GM21529 (cell line): Measurements from ENCODE around the gene ADK.
A peak's percentile ranks its signal among the peaks of the same experiment; 100 is the strongest.
"Not testable (repeated sequence)": the region's sequence is repeated elsewhere in the genome, so short reads cannot be mapped to it uniquely, and the experiment has no call there.

Source experiments
- ATAC-seq: cut with Tn5 transposase; IDR thresholded peaks from one replicate; pipeline ENCODE4 v1.9.1; 2021; ENCODE audit not compliant: unreplicated experiment

The ADK gene

DNA sequence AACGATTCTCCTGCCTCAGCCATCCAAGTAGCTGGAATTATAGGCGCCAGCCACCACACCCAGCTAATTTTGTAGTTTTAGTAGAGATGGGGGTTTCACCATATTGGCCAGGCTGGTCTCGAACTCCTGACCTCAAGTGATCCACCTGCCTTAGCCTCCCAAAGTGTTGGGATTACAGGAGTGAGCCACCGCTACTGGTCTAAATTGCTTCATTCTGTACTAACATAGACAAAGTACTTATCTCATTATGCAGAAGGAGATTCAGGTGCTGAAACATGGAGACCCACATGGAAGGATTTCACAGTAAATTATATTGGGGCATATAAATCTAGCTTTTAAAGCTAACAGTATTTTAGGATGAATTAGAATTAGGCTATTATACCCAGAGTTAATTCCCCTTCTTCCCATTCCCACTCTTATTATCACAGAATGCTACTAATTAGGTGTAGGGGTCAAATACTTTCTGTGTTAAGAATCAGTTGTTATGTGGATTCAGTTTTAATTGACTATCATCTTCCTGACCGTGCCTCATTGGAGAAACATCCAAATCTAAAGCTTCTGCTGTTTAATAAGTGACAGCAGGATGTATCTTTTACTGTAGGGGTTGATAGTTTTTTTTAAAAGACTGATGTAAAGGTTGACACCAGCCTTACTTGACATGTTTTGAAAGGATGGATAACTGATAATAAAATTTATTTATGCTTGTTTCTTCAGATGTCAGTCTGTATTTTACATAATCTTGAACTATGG, 27.2 kb downstream of the ADK start:
- no peak for ATAC-seq

DNA sequence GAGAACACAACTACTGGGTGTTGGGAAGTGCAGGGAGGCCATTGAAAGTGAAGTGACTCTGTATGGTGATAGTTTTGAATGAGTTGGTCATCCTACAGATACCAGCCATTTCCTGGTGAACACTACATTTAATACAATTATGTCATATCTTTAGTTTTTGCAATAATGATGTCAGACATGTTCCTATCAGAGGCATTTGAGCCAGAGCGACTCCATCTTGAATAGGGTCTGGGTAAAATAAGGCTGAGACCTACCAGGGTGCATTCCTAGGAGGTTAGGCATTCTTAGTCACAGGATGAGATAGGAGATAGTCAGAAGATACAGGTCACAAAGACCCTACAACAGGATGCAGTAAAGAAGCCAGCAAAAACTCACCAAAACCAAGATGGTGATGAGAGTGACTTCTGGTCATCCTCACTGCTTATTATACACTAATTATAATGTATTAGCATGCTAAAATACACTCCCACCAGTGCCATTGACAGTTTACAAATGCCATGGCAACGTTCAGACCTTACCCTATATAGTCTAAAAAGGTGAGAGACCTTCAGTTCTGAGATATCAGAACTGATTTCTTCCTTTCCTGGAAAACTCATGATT, 28.2 kb downstream of the ADK start:
- no peak for ATAC-seq

DNA sequence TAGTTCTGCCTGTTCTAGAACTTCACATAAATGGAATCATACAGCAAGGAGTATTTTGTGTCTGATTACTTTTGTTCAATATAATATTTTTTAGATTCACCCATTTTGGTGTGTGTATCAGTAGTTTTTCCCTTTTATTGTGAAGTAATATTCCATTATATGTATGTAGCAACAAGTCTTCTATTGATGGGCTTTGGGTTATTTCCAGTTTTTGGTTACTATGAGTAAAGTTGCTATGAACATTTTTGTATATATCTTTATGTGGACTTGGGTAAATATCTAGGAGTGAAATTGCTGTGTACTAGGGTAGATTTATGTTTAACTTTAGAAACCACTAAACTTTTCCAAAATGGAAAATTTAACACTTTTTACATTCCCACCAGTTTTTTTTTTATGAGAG, 35.7 kb downstream of the ADK start:
- no peak for ATAC-seq

DNA sequence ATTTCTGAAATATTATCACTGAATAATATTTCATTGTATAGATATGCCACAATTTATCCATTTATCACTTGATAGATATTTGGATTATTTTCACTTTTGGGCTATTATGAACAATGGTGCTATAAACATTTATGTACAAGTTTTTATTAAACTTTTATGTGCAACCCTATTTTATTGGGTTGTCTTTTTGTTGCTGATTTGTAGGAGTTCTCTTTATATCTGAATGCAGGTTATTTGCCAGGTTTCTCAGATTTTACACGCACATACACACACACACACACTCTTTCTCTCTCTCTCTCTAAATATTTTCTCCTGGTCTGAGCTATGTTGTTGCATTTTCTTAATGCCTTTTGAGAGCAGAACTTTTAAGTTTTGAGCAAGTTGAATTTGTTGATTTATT, 36.2 kb downstream of the ADK start:
- no peak for ATAC-seq

DNA sequence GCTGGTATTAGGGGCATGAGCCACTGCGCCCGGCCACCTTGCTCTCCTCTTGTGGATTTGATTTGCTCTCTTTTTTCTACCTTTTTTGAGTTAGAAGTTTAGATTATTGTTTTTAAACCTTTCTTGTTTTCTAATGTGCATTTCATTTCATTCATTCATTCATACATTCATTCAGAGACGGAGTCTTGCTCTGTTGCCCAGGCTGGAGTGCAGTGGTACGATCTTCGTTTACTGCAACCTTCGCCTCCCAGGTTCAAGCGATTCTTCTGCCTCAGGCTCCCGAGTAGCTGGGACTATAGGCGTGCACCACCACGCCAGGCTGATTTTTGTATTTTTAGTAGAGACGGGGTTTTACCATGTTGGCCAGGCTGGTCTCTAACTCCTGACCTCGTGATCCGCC, 37.6 kb downstream of the ADK start:
- ATAC-seq: not testable (repeated sequence)

DNA sequence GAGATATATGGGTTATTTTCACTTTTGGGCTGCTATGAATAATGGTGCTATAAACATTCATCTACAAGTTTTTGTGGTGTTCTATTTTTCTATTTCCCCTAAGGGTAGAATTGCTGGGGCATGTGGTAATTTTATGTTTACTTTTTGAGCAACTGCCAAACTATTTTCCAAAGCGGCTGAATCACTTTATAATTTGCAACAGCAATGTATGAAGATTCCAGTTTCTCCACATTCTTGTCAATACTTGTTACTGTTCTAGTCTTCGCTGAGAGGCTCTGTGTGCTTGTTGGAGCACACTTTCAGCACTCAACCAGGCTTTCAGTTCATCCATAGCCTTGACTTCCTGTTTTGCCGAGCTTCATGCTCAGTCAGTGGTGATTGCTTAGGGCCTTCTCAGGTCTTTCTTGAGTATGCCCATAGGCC, 39.0 kb downstream of the ADK start:
- ATAC-seq: peak; percentile 88

DNA sequence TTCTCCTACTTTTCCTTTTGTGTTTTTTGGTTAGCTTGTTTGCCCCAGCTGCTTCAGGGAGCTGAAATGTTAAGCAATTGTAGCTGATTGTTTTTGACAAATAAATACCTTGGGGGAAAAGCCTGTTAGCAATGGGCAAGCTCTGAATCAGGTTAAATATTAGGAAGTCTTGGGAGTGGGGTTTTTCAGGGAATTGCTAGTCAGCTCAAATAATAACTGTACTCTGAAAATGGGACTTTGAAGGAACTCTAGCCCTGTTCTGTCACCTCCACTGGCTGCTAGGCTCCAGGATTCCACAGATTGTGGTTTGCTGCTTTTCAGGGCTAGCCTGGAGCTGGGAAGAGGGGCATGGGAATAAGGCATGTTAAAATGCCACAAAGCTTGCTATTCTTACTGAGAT, 39.5 kb downstream of the ADK start:
- ATAC-seq: no peak

DNA sequence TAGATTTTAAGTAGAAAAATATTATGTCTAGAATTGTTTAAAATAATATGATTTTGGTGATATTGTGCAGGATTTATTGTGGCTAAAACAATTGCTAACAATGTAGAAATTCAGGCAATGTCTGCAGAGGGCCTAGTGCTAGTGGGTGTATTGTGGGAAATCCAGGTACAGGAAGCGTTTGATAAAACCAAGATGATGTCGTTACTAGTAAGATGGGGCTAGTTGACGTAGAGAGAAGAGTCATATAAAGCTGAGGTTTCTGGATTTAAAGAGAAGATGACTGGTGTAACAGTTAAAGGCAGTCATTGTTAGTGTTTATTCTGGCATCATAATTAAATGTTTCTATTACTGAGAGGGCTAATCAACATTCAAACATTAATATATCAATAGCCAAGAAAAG, 43.5 kb downstream of the ADK start:
- ATAC-seq: no peak

DNA sequence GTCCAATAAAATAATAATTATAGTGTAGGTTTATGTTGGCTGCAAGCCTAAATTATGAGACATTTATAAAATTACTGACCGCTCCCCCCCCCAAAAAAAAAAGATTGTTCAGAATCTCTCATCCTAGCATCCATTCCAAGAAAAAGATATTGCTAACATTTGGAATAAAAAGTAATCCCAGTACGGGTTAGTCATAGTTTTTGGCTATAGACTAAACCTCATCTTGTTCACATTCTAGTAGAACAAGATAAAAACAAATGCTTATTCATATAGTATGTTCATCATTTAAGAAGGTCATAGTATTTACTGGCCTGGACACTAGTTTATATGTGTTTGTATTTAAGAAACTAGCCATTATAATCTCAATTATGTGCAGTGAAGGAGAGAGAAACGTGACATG, 44.0 kb downstream of the ADK start:
- ATAC-seq: no peak

DNA sequence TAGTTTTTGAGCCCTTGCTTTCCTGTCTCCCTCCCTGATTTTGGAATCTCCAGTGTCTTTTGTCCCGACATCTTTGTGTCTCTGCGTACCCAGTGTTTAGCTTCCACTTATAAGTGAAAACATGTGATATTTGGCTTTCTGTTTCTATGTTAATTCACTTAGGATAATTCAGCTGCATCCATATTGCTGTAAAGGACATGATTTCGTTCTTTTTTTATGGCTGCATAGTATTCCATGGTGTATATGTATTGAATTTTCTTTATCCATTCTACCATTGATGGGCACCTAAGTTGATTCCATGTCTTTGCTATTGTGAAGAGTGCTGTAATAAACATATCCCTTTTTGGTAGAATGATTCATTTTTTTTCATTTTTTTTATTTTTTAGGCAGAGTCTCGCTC, 48.3 kb downstream of the ADK start:
- no peak for ATAC-seq

DNA sequence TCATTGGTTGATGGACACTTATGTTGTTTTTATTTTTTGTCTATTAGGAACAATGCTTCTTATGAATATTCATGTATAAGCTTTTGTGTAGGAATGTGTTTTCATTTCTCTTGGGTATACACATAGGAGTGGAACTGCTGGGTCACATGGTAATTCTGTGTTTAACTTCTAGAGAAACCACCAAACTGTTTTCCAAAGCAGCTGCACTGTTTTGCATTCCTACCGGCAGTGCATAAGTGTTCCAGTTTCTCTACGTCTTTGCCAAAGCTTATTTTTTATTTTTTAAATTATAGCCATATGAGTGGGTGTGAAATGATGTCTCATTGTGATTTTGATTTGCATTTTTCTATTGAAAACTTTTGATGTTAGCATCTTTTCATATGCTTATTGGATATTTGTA, 51.3 kb downstream of the ADK start:
- no peak for ATAC-seq

DNA sequence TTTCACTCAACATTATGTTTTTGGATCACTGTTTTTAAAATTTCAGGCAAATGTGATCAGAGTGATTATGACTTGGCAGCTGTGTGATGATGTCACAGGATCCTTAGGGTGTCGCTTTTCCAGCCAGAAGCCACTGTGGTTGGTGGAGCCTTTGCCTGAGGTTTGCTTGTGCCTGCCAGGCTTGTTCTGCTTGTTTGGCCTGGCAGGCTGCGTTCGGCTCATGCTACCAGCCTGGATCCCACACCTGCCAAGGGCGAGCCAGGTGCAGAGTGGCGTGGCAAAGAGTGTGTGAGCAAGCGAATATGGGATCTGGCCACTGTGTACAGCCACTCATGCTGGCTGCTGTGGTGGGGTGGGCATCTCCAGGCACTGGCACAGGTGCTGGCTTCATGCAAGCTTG, 55.7 kb downstream of the ADK start:
- no peak for ATAC-seq

DNA sequence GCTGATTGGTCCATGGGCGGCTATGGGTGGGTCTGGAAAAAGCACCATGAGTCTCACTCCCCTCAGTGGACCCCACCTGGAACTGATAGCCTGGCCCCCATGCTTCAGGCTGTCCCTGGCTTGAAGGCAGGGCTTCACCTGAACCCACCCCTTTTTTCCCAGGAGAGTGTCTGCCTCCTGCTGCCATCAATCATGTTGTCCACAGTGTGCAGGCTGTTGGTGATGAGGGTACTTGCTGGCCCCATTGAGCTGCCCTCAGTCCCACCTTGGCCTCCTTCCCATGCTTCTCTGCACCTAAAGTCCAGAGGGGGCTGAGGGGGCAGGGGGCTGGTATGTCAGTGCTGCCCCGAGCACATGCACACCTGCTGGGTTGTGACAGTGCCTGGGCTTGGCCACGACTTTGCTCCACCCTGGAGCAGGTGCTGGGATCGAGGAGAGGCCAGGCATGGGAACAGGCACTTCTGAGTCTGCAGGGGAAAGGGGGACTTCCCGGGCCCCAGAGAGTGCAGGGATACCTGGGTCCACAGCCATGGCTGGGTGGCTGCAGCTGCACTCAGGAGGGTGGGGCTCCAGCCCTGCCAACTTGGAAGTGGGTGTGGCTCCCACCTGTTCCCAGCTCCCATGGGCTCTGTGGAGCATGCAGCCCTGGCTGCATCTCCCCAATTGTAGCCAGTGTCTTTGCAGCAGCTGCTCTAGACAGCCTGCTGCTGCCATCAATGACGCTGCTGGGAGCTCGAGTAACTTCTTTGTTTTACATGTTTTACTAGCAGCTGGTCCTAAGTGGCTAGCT, 56.9 kb downstream of the ADK start:
- ATAC-seq: no peak

DNA sequence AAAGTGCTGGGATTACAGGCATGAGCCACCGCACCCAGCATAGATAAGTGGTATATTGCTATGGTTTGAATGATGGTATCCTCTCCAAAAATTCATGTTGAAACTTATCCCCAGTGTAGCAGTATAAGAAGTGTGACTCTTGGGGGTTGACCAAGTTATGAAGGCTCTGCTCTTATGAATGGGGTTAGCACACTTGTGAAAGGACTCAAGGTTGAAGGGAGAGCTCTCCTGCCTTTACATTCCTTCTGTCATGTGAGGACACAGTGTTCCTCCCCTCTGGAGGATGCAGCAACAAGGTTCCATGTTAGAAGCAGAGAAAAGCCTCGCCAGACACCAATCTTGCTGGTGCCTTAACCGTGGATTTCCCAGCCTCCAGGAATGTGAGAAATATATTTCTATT, 58.0 kb downstream of the ADK start:
- ATAC-seq: no peak

DNA sequence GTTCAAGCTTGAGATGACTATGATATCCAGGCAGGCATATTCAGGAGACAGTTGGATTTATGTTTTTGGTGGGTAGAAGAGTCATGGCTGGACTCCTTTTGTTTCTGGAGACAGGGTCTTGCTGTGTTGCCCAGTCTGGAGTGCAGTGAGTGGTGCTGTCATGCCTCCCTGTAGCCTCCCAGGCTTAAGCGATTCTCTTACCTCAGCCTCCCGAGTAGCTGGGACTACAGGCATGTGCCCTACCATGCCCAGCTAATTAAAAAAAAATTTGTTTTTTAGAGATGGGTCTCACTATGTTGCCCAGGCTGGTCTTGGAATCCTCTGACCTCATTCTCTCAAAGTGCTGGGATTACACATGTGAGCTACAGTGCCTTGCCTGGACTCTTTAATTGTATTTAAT, 62.0 kb downstream of the ADK start:
- ATAC-seq: no peak

DNA sequence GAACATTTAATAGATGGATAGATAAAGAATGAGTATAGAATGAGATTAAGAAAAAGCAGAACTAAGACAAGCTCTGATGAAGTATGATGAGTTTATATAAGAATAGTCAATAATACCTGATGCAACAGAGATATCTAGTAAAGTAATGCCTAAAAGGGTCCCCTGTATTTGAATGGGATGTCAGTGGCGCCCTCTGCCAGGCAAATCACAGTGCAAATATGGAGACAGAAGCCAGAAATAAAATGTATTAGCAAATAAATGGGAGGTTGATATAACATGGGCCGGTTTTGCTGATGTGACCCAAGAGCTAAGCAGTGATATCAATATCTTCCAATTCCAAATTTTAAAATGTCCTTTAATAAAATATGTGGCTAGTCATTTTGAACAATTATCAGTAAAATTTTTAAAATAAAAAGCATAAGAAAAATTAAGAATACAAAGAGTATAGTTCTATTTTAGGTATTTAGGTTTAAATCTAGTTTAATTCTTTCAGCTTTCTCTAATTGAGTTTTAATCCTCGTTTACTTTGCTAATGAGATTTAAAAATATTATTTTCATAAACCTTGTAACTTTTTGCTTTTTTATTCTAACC, 62.6 kb downstream of the ADK start:
- ATAC-seq: no peak

DNA sequence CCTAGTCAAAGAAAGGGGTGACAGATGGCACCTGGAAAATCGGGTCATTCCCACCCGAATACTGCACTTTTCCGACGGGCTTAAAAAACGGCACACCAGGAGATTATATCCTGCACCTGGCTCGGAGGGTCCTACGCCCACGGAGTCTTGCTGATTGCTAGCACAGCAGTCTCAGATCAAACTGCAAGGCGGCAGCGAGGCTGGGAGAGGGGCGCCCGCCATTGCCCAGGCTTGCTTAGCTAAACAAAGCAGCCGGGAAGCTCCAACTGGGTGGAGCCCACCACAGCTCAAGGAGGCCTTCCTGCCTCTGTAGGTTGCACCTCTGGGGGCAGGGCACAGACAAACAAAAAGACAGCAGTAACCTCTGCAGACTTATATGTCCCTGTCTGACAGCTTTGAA, 66.1 kb downstream of the ADK start:
- not testable (repeated sequence) for ATAC-seq

DNA sequence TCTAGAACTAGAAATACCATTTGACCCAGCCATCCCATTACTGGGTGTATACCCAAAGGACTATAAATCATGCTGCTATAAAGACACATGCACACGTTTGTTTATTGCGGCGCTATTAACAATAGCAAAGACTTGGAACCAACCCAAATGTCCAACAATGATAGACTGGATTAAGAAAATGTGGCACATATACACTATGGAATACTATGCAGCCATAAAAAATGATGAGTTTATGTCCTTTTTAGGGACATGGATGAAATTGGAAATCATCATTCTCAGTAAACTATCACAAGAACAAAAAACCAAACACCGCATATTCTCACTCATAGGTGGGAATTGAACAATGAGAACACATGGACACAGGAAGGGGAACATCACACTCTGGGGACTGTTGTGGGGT, 71.4 kb downstream of the ADK start:
- ATAC-seq: not testable (repeated sequence)

DNA sequence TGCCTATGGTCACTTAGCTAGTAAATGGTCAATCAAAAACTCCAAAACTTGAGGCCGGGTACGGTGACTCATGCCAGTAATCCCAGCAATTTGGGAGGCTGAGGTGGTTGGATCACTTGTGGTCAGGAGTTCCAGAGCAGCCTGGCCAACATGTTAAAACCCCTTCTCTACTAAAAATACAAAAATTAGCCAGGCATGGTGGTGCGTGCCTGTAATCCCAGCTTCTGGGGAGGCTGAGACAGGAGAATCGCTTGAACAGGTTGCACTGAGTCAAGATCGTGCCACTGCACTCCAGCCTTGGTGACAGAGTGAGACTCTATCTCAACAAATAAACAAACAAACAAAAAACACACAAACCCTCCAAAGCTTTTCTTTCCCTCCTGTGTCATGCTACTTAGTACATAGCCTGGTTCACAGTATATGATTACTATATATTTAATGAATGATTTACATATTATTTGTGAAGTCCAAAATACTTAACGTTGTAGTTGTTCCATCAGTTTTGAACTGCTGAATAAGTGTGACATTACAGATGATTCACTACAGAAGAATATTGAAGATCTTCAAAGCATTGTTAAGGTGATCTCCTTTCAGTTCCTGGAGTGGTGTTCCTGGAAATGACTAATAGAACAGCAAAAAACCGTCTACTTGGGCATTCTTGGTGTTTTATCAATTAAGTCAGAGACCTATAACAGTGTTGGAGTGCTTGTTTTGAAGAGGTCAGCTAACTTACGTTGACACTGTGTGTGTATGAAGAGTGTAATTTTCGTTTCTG, 72.9 kb downstream of the ADK start:
- ATAC-seq: no peak

DNA sequence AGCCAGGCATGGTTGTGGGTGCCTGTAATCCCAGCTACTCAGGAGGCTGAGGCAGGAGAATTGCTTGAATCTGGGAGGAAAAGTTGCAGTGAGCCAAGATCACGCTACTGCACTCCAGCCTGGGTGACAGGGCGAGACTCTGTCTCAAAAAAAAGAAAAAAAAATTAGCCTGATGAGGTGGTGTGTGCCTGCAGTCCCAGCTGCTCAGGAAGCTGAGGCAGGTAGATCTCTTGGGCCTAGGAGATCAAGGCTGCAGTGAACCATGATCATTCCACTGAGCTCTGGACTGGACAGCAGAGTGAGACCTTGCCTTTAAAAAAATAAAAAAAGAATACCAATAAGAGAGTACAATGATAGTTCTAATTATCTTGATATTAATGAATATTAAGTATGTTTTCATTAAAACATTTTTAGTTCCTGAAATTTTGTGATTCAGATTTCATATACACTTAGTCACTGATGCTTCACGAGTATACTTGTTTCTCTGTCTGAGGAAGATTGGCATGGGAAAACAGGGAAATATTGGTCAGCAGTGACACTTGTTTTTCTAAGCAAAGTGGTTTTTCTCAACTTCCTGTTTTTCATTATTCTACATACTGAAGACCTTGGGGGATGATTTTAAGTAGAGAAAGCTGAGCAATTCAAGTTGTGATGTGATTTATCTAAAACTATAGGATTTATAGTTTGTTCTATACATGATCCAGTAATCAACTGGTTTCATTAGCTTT, 76.8 kb downstream of the ADK start:
- no peak for ATAC-seq
